T-helper 1 cell treated with Interleukin-12 subunit alpha and Interleukin-12 subunit beta and Interleukin-4 antibody, amounts not matched to agents 30 ng/mL and 1 ng/mL, for 36 hours (primary cell): ENCODE data around the gene MAGEB18. TPM values are rescaled to one million over a fixed set of nuclear protein-coding genes. Genes with fewer than 3 reads are reported as not detected.

Experiments used
- intact Hi-C: fragments of 100-400 bp; cut with micrococcal nuclease; formaldehyde crosslinking; loops from one replicate; pipeline ENCODE4 v1.15.1; 2024
- total RNA-seq: library from RNA; stranded (reverse); gene quantifications from 2 replicates; pipeline ENCODE4 v1.2.3, GENCODE V29; 2022

The MAGEB18 gene
- total RNA-seq = not detected in 2 replicates

DNA sequence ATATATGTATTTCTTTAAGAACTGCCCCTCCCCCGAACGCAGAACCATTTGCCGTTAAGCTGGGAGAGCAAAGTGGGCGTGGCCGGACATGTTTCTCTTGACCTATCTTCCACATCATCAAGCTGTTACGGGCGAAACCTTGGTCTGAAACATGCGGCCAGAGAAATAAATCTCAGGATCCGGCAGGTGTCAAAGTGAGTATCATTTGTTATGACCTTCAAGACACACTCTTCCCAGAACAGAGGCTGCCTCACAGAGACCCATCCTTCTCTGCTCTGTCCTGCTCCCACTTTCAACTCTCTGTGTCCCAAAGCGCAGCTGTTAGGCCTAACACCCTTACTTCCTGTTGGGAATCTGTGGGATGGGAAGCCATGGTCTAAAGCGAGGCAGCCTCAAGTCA, at the start of gene MAGEB18:
MAGEB18 (plus strand) TSS at position 70 of the 400 bp plus-strand sequence. CDS start 643 bp downstream, outside the sequence.
- intact Hi-C loops = no loop called here

DNA sequence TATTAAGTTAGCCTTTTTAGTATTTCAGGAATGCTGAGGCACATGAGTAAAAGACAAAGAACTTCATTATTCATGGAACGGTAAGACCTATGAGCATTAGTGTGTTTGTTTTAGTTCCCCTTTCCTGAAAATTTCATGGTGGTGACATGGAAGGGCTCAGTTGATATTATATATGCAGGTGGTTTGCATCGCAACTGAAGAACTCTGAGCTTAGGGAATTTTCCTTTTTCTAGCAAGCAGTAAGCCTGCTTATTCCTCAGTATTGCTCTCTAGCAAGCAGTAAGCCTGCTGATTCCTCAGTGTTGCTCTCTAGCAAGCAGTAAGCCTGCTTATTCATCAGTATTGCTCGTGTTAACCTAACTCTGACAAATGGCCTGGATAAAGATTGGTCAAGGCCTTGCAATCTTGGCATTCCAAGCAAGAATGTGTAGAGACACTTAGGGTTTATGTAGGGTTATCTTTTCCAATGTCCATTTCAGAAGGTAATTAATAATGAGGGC, 37.7 kb upstream of the MAGEB18 start:
- intact Hi-C loops = no loop called here

DNA sequence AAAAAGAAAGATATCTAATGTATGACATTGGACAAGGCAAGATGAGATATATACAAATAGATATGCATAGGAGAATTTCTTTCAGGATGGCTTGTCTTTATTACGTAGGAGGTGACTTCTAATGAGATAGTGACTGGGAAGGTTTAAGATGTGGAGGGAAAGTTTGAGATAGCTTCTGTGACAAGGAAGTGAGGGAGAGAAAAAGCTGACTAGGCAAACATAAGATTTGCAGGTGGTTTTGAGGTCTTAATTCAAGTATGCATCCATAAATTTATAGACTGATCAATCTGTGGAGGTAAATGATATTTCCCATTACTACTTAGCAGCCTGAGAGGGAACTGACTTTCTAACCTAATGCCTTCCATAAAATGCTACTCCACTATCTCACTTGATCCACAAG, 29.0 kb upstream of the MAGEB18 start:
- intact Hi-C loops = no loop called here

DNA sequence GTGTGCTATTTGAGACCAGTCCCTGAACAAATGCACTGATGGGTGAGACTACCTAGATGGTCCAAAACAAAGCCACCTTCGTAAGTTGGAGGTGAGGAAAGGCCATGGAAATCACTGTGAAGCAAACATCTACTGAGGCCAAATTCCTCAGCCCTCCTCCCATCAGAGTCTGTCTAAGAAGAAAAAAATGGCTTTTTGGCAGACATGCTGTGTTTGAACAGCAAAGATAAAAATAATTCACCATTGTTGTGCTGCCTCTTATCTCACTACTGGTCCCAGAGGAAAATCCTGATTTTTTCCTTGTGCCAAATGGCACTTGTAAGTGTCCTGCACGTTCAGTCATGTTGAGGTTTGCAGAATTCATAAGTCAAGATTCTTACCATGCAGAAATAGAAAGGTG, 7.9 kb downstream of the MAGEB18 start:
- intact Hi-C loops = no loop called here

DNA sequence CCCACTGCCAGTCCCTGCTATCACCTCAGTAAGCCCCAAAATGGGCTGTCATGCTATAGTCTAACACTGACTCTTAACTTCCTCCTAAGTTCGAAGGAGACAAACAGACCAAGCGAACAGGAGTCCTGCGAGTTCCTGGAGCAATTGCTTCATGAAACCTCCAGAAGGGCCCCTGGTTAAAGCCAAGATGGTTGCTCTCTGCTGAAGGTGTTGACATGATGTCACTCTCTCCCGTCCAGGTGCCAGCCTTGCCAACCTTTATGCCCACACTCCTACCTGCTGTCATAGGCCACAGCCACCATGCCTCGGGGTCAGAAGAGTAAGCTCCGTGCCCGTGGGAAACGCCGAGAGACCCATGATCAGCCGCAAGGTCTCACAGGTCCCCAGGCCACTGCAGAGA, 22.2 kb downstream of the MAGEB18 start, which contains the start of gene MAGEB6B:
MAGEB6B (plus strand) TSS at position 301 of the 400 bp plus-strand sequence; CDS start at position 301, 0 bp downstream.
- intact Hi-C loops = no loop called here

Other genes with a start within 250 kb of the MAGEB18 start
- not detected in 2 replicates for gene MAGEB6B, start 22.3 kb downstream of the MAGEB18 start, total RNA-seq
- gene MAGEB6, start 54.1 kb downstream of the MAGEB18 start, total RNA-seq = not detected in 2 replicates
- gene MAGEB5, start 77.8 kb downstream of the MAGEB18 start, total RNA-seq = not detected in 2 replicates